ENCODE data around the gene SERPINH1.
A peak's percentile ranks its signal among the peaks of the same experiment; 100 is the strongest.
"Not testable (repeated sequence)": the region's sequence is repeated elsewhere in the genome, so short reads cannot be mapped to it uniquely, and the experiment has no call there.

Gene SERPINH1

GRCh38 chr11:75577207-75577606, 15.2 kb downstream of the SERPINH1 start:
- peak; percentile 21 for TF ChIP-seq CTCF (IDR thresholded peaks at IDR 0.05; ENCODE audit: control extremely low read depth, extremely low read depth, low read depth, missing control alignments)
- ChIA-PET CTCF (interaction anchor here (0.9 to 3.5 kb wide), 9 partner anchors 9 to 132 kb away, joined by 3 to 23 read pairs (median 4); partner anchors contain the start of gene SERPINH1), POLR2A (no interaction called here)
- peak; percentile 42 for DNase-seq (ENCODE audit: extremely low spot score)

GRCh38 chr11:75578977-75579376, 16.9 kb downstream of the SERPINH1 start:
- DNase-seq (ENCODE audit: extremely low spot score), result no peak
- POLR2A ChIA-PET, result no interaction called here
- TF ChIP-seq CTCF (IDR thresholded peaks at IDR 0.05; ENCODE audit: control extremely low read depth, extremely low read depth, low read depth, missing control alignments), result no peak
- CTCF ChIA-PET, result interaction anchor here (1.1 to 2.3 kb wide), 3 partner anchors 9 to 15 kb away, joined by 3 to 6 read pairs (median 4); no protein-coding TSS in a partner anchor

GRCh38 chr11:75579841-75580240, 17.8 kb downstream of the SERPINH1 start:
- DNase-seq (ENCODE audit: extremely low spot score), result no peak
- POLR2A ChIA-PET, result no interaction called here
- CTCF ChIA-PET, result interaction anchor here (2.3 kb wide), 1 partner anchor 10 kb away, joined by 6 read pairs; no protein-coding TSS in a partner anchor
- no peak for TF ChIP-seq CTCF (IDR thresholded peaks at IDR 0.05; ENCODE audit: control extremely low read depth, extremely low read depth, low read depth, missing control alignments)

GRCh38 chr11:75582506-75582894, 20.4 kb downstream of the SERPINH1 start:
- TF ChIP-seq CTCF (IDR thresholded peaks at IDR 0.05; ENCODE audit: control extremely low read depth, extremely low read depth, low read depth, missing control alignments), result no peak
- ChIA-PET CTCF (no interaction called here), POLR2A (interaction anchor here (0.6 kb wide), 1 partner anchor 84 kb away, joined by 9 read pairs; no protein-coding TSS in a partner anchor)
- DNase-seq (ENCODE audit: extremely low spot score), result no peak

- TF ChIP-seq CTCF (IDR thresholded peaks at IDR 0.05; ENCODE audit: control extremely low read depth, extremely low read depth, low read depth, missing control alignments), result peak; percentile 15
- ChIA-PET CTCF (interaction anchor here (1.4 kb wide), 1 partner anchor 51 kb away, joined by 3 read pairs; no protein-coding TSS in a partner anchor), POLR2A (interaction anchor here (0.6 kb wide), 1 partner anchor 83 kb away, joined by 9 read pairs; no protein-coding TSS in a partner anchor)
- DNase-seq (ENCODE audit: extremely low spot score), result peak; percentile 79
These were observed 21.1 kb downstream of the SERPINH1 start for GRCh38 chr11:75582895-75583717.

GRCh38 chr11:75583718-75584658, 21.9 kb downstream of the SERPINH1 start:
- peak; percentile 39 for DNase-seq (ENCODE audit: extremely low spot score)
- TF ChIP-seq CTCF (IDR thresholded peaks at IDR 0.05; ENCODE audit: control extremely low read depth, extremely low read depth, low read depth, missing control alignments), result no peak
- ChIA-PET POLR2A (no interaction called here), CTCF (interaction anchor here (1.4 to 1.6 kb wide), 2 partner anchors 52 to 623 kb away, joined by 3 read pairs; no protein-coding TSS in a partner anchor)

GRCh38 chr11:75584659-75585292, 22.7 kb downstream of the SERPINH1 start:
- POLR2A ChIA-PET, result not testable (repeated sequence)

More at GRCh38 chr11:75584659-75585292, 22.7 kb downstream of the SERPINH1 start:
- CTCF ChIA-PET, result interaction anchor here (0.8 to 1.6 kb wide), 4 partner anchors 23 to 623 kb away, joined by 3 to 4 read pairs (median 3); no protein-coding TSS in a partner anchor
- not testable (repeated sequence) for DNase-seq (ENCODE audit: extremely low spot score)

Measured in GM10248 (cell line).